ENCODE measurements around the gene GLRA1.
A peak's percentile ranks its signal among the peaks of the same experiment; 100 is the strongest.

GLRA1 gene

DNA sequence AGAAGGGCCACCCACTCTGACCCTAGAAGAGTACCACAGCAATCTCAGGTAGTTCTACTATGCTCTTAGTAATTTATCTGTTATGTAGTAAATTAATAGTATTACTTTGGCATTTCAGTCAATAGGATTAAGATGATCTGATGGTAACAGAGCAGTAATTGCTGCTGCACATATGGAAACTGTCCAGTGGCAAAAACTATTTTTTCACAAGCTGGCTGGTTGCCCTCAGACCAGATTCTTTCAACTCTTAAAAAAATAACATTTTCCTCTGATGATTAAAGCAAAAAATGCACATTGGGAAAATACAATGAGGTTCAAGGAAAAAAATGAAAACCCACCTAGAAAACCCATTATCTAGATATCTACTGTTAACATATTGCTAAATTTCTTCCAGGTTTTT lies 19.7 kb downstream of the GLRA1 start:
- Histone ChIP-seq H3K27ac (ENCODE audit: low read depth, low read length) (no peak overlapping the region), H3K4me3 (ENCODE audit: low read length) (no peak overlapping the region), H2BK15ac (replicated peaks; ENCODE audit: low read depth) (no peak overlapping the region), H3K9ac (ENCODE audit: low read length) (no peak overlapping the region), H3K18ac (ENCODE audit: low read length) (no peak overlapping the region), H3K4me2 (ENCODE audit: low read length) (no peak overlapping the region), H4K5ac (ENCODE audit: low read length) (no peak overlapping the region), H3K27me3 (ENCODE audit: insufficient read depth, low read length, poor library complexity) (peaks cover 12% of the 10 kb centered on the region), H3K23ac (ENCODE audit: low read length) (no peak overlapping the region), H3K79me1 (ENCODE audit: low read length) (no peaks in the 10 kb centered on the region), H2BK120ac (ENCODE audit: low read depth, low read length) (no peak overlapping the region), H4K8ac (ENCODE audit: low read depth, low read length) (no peak overlapping the region), H2BK5ac (ENCODE audit: low read length) (no peak overlapping the region), H3K56ac (ENCODE audit: low read length) (no peak overlapping the region), H3K4ac (ENCODE audit: low read depth, low read length) (no peak overlapping the region), H3K36me3 (ENCODE audit: control insufficient read depth, insufficient read depth, low read length) (no peaks in the 10 kb centered on the region), H2AK5ac (ENCODE audit: low read length) (no peak overlapping the region), H3K79me2 (ENCODE audit: control insufficient read depth, insufficient read depth, low read length) (no peaks in the 10 kb centered on the region), H3K4me1 (ENCODE audit: control insufficient read depth, low read depth, low read length) (no peaks in the 10 kb centered on the region)
- no peak for DNase-seq

DNA sequence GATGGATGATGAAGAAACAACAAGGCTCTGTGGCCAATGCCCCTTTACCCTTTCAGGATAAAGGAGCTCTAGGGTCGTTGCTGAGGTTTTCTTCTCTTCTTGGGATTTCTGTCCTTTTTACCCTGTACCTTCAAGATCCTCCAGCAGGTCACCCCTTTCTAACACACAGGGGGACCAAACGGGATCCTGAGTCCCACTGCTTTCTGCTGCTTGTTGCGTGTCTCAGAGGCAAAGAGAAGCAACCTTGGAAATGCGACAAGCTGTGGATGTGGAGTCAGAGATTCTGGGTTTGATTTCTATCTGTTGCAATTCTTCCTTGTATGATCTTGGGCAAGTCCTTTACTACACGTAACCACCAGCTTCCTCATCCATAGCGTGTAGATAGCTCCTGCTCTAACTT lies 20.5 kb downstream of the GLRA1 start:
- Histone ChIP-seq H2BK120ac (ENCODE audit: low read depth, low read length) (no peak overlapping the region), H3K27ac (ENCODE audit: low read depth, low read length) (no peak overlapping the region), H2AK5ac (ENCODE audit: low read length) (no peak overlapping the region), H2BK5ac (ENCODE audit: low read length) (no peak overlapping the region), H3K4me1 (ENCODE audit: control insufficient read depth, low read depth, low read length) (no peaks in the 10 kb centered on the region), H3K36me3 (ENCODE audit: control insufficient read depth, insufficient read depth, low read length) (no peaks in the 10 kb centered on the region), H3K79me2 (ENCODE audit: control insufficient read depth, insufficient read depth, low read length) (no peaks in the 10 kb centered on the region), H3K23ac (ENCODE audit: low read length) (no peak overlapping the region), H3K9ac (ENCODE audit: low read length) (no peak overlapping the region), H3K56ac (ENCODE audit: low read length) (no peak overlapping the region), H2BK15ac (replicated peaks; ENCODE audit: low read depth) (no peak overlapping the region), H3K79me1 (ENCODE audit: low read length) (no peaks in the 10 kb centered on the region), H3K27me3 (ENCODE audit: insufficient read depth, low read length, poor library complexity) (peaks cover 12% of the 10 kb centered on the region), H3K4me3 (ENCODE audit: low read length) (no peak overlapping the region), H4K8ac (ENCODE audit: low read depth, low read length) (no peak overlapping the region), H4K5ac (ENCODE audit: low read length) (no peak overlapping the region), H3K4me2 (ENCODE audit: low read length) (no peak overlapping the region), H3K4ac (ENCODE audit: low read depth, low read length) (no peak overlapping the region), H3K18ac (ENCODE audit: low read length) (no peak overlapping the region)
- no peak for DNase-seq
- WGBS (ENCODE audit: extremely low coverage, insufficient coverage, low lambda C conversion rate), result no CpG with 5 or more reads among the region's 6 CpGs

DNA sequence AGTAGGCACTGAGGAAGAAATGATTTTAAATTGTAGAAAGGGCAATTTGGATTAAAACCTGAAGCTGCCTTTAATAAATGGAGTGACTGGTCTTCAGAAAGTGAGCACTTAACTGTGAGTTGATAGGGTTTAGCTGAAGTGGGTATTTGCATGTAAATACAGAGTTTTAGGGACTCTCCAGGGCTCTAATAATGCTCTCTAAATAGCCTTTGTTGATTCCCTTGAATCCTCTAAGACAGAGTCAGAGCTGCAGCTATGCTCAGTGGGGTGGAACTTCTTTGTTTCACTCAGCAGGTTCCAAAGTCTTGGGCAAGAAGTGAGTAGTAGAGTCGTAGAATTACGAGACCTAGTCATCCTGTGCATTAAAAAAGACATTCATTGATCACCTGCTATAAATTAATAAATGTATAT lies 21.4 kb downstream of the GLRA1 start:
- no peak overlapping the region for H2AK5ac ChIP-seq (ENCODE audit: low read length)
- no peaks in the 10 kb centered on the region for H3K36me3 ChIP-seq (ENCODE audit: control insufficient read depth, insufficient read depth, low read length)
- no peak overlapping the region for H3K4ac ChIP-seq (ENCODE audit: low read depth, low read length)
- no peak overlapping the region for H3K18ac ChIP-seq (ENCODE audit: low read length)
- peak; percentile 67 for DNase-seq
- no peak overlapping the region for H3K4me3 ChIP-seq (ENCODE audit: low read length)
- no peaks in the 10 kb centered on the region for H3K4me1 ChIP-seq (ENCODE audit: control insufficient read depth, low read depth, low read length)
- H3K27me3 ChIP-seq (ENCODE audit: insufficient read depth, low read length, poor library complexity), result peaks cover 12% of the 10 kb centered on the region
- H3K27ac ChIP-seq (ENCODE audit: low read depth, low read length), result no peak overlapping the region
- no peak overlapping the region for H3K56ac ChIP-seq (ENCODE audit: low read length)
- no peak overlapping the region for H4K5ac ChIP-seq (ENCODE audit: low read length)
- H2BK5ac ChIP-seq (ENCODE audit: low read length), result no peak overlapping the region
- no peaks in the 10 kb centered on the region for H3K79me1 ChIP-seq (ENCODE audit: low read length)
- no peaks in the 10 kb centered on the region for H3K79me2 ChIP-seq (ENCODE audit: control insufficient read depth, insufficient read depth, low read length)
- WGBS (ENCODE audit: extremely low coverage, insufficient coverage, low lambda C conversion rate), result no CpG with 5 or more reads among the region's 2 CpGs
- H4K8ac ChIP-seq (ENCODE audit: low read depth, low read length), result no peak overlapping the region
- H3K23ac ChIP-seq (ENCODE audit: low read length), result no peak overlapping the region
- no peak overlapping the region for H3K4me2 ChIP-seq (ENCODE audit: low read length)
- no peak overlapping the region for H2BK120ac ChIP-seq (ENCODE audit: low read depth, low read length)
- no peak overlapping the region for H2BK15ac ChIP-seq (replicated peaks; ENCODE audit: low read depth)
- H3K9ac ChIP-seq (ENCODE audit: low read length), result no peak overlapping the region

DNA sequence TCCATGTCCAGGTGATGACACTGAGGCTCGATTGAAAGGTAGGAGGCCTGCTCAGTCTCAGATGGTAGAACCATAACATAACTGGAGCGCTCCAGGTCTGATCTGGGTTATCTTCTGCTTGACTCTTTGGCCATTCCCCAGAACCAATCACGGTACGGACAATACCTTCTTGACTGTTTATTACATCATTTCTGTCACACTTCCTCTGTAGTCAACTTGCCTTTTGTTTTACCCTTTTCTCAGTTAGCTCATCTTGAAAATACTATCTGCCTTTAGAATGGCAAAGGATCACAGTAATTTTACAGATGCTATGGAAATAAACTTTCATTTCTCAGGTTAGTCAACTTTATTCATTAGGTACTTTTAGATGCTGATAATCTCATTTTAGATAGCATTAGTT lies 22.4 kb downstream of the GLRA1 start:
- Histone ChIP-seq H3K18ac (ENCODE audit: low read length) (no peak overlapping the region), H3K56ac (ENCODE audit: low read length) (no peak overlapping the region), H3K4me3 (ENCODE audit: low read length) (no peak overlapping the region), H3K4ac (ENCODE audit: low read depth, low read length) (no peak overlapping the region), H3K9ac (ENCODE audit: low read length) (no peak overlapping the region), H3K4me1 (ENCODE audit: control insufficient read depth, low read depth, low read length) (no peaks in the 10 kb centered on the region), H2BK120ac (ENCODE audit: low read depth, low read length) (no peak overlapping the region), H3K79me2 (ENCODE audit: control insufficient read depth, insufficient read depth, low read length) (no peaks in the 10 kb centered on the region), H2AK5ac (ENCODE audit: low read length) (no peak overlapping the region), H4K8ac (ENCODE audit: low read depth, low read length) (no peak overlapping the region), H3K4me2 (ENCODE audit: low read length) (no peak overlapping the region), H2BK15ac (replicated peaks; ENCODE audit: low read depth) (no peak overlapping the region), H4K5ac (ENCODE audit: low read length) (no peak overlapping the region), H3K23ac (ENCODE audit: low read length) (no peak overlapping the region), H3K36me3 (ENCODE audit: control insufficient read depth, insufficient read depth, low read length) (no peaks in the 10 kb centered on the region), H3K27ac (ENCODE audit: low read depth, low read length) (no peak overlapping the region), H3K27me3 (ENCODE audit: insufficient read depth, low read length, poor library complexity) (peaks cover 10% of the 10 kb centered on the region), H2BK5ac (ENCODE audit: low read length) (no peak overlapping the region), H3K79me1 (ENCODE audit: low read length) (no peaks in the 10 kb centered on the region)
- no CpG with 5 or more reads among the region's 4 CpGs for WGBS (ENCODE audit: extremely low coverage, insufficient coverage, low lambda C conversion rate)
- DNase-seq, result no peak

DNA sequence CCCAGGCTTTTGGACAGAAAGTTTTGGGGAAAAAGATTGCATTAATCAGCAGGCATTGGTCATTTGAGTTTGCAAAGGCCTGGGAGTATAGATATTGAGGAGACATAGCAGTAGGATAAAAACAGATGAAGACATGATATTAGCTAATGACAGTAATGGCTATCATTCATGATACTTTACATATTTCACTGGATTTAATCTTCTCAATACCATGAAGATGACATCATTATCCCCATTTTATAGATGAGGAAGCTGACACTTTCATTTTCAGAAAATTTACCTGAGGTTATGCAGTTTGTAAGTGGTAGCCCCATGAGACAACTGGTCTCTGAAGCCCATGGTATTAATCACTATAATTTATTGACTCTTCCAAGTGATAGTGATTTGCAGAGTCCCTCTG lies 23.0 kb downstream of the GLRA1 start:
- no peak for DNase-seq
- H3K4ac ChIP-seq (ENCODE audit: low read depth, low read length), result no peak overlapping the region
- H4K8ac ChIP-seq (ENCODE audit: low read depth, low read length), result no peak overlapping the region
- H2BK120ac ChIP-seq (ENCODE audit: low read depth, low read length), result no peak overlapping the region
- no peaks in the 10 kb centered on the region for H3K79me1 ChIP-seq (ENCODE audit: low read length)
- no peak overlapping the region for H3K27ac ChIP-seq (ENCODE audit: low read depth, low read length)
- H3K4me3 ChIP-seq (ENCODE audit: low read length), result no peak overlapping the region
- H3K79me2 ChIP-seq (ENCODE audit: control insufficient read depth, insufficient read depth, low read length), result no peaks in the 10 kb centered on the region
- peaks cover 10% of the 10 kb centered on the region for H3K27me3 ChIP-seq (ENCODE audit: insufficient read depth, low read length, poor library complexity)
- no peak overlapping the region for H3K9ac ChIP-seq (ENCODE audit: low read length)
- no peak overlapping the region for H4K5ac ChIP-seq (ENCODE audit: low read length)
- H2BK15ac ChIP-seq (replicated peaks; ENCODE audit: low read depth), result no peak overlapping the region
- no peak overlapping the region for H2AK5ac ChIP-seq (ENCODE audit: low read length)
- no peak overlapping the region for H2BK5ac ChIP-seq (ENCODE audit: low read length)
- H3K36me3 ChIP-seq (ENCODE audit: control insufficient read depth, insufficient read depth, low read length), result no peaks in the 10 kb centered on the region
- H3K23ac ChIP-seq (ENCODE audit: low read length), result no peak overlapping the region
- H3K4me1 ChIP-seq (ENCODE audit: control insufficient read depth, low read depth, low read length), result no peaks in the 10 kb centered on the region
- H3K56ac ChIP-seq (ENCODE audit: low read length), result no peak overlapping the region
- no peak overlapping the region for H3K4me2 ChIP-seq (ENCODE audit: low read length)
- no peak overlapping the region for H3K18ac ChIP-seq (ENCODE audit: low read length)

DNA sequence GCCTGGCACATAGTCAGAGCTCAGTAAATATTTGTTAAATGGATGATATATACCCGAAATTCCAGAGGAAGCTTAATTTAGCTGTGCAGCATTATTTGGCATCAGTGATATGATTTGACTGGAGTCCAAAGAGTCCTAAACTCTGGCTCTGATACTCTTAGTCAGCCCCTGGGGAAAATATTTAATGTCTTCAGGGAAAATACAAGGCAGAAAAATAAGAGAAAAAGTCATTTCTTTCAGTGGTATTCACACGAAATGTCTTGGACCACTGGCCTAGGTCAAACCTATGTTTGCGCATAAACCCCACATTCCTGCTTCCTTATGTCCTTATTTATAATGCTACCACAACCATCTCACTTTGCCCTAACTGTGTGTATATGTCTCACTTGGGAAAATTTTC lies 23.8 kb downstream of the GLRA1 start:
- Histone ChIP-seq H3K4me3 (ENCODE audit: low read length) (no peak overlapping the region), H2BK120ac (ENCODE audit: low read depth, low read length) (no peak overlapping the region), H3K27ac (ENCODE audit: low read depth, low read length) (no peak overlapping the region), H2AK5ac (ENCODE audit: low read length) (no peak overlapping the region), H3K9ac (ENCODE audit: low read length) (no peak overlapping the region), H4K8ac (ENCODE audit: low read depth, low read length) (no peak overlapping the region), H3K27me3 (ENCODE audit: insufficient read depth, low read length, poor library complexity) (peaks cover 10% of the 10 kb centered on the region), H4K5ac (ENCODE audit: low read length) (no peak overlapping the region), H3K4me2 (ENCODE audit: low read length) (no peak overlapping the region), H2BK5ac (ENCODE audit: low read length) (no peak overlapping the region), H3K36me3 (ENCODE audit: control insufficient read depth, insufficient read depth, low read length) (no peaks in the 10 kb centered on the region), H2BK15ac (replicated peaks; ENCODE audit: low read depth) (no peak overlapping the region), H3K18ac (ENCODE audit: low read length) (no peak overlapping the region), H3K4ac (ENCODE audit: low read depth, low read length) (no peak overlapping the region), H3K79me1 (ENCODE audit: low read length) (no peaks in the 10 kb centered on the region), H3K79me2 (ENCODE audit: control insufficient read depth, insufficient read depth, low read length) (no peaks in the 10 kb centered on the region), H3K23ac (ENCODE audit: low read length) (no peak overlapping the region), H3K4me1 (ENCODE audit: control insufficient read depth, low read depth, low read length) (no peaks in the 10 kb centered on the region), H3K56ac (ENCODE audit: low read length) (no peak overlapping the region)
- no peak for DNase-seq
- no CpG with 5 or more reads among the region's 3 CpGs for WGBS (ENCODE audit: extremely low coverage, insufficient coverage, low lambda C conversion rate)
